Hair follicle dermal papilla cell (primary cell): ENCODE results near the gene KDM7A. TPM values are rescaled to one million over a fixed set of nuclear protein-coding genes. Genes with fewer than 3 reads are reported as not detected.

Experiments used
- small RNA-seq: library from RNA; depleted of rRNA; stranded (forward); fragments of <200 nt; gene quantifications from one replicate; pipeline ENCODE3, GENCODE V24; 2012
- total RNA-seq: library from RNA; depleted of rRNA; stranded (reverse); fragments of >200 nt; gene quantifications from 2 replicates; pipeline ENCODE4 v1.2.3, GENCODE V29; 2012

KDM7A gene, protein sequence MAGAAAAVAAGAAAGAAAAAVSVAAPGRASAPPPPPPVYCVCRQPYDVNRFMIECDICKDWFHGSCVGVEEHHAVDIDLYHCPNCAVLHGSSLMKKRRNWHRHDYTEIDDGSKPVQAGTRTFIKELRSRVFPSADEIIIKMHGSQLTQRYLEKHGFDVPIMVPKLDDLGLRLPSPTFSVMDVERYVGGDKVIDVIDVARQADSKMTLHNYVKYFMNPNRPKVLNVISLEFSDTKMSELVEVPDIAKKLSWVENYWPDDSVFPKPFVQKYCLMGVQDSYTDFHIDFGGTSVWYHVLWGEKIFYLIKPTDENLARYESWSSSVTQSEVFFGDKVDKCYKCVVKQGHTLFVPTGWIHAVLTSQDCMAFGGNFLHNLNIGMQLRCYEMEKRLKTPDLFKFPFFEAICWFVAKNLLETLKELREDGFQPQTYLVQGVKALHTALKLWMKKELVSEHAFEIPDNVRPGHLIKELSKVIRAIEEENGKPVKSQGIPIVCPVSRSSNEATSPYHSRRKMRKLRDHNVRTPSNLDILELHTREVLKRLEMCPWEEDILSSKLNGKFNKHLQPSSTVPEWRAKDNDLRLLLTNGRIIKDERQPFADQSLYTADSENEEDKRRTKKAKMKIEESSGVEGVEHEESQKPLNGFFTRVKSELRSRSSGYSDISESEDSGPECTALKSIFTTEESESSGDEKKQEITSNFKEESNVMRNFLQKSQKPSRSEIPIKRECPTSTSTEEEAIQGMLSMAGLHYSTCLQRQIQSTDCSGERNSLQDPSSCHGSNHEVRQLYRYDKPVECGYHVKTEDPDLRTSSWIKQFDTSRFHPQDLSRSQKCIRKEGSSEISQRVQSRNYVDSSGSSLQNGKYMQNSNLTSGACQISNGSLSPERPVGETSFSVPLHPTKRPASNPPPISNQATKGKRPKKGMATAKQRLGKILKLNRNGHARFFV
- 4.4 and 7.6 TPM in 2 replicates for total RNA-seq

DNA sequence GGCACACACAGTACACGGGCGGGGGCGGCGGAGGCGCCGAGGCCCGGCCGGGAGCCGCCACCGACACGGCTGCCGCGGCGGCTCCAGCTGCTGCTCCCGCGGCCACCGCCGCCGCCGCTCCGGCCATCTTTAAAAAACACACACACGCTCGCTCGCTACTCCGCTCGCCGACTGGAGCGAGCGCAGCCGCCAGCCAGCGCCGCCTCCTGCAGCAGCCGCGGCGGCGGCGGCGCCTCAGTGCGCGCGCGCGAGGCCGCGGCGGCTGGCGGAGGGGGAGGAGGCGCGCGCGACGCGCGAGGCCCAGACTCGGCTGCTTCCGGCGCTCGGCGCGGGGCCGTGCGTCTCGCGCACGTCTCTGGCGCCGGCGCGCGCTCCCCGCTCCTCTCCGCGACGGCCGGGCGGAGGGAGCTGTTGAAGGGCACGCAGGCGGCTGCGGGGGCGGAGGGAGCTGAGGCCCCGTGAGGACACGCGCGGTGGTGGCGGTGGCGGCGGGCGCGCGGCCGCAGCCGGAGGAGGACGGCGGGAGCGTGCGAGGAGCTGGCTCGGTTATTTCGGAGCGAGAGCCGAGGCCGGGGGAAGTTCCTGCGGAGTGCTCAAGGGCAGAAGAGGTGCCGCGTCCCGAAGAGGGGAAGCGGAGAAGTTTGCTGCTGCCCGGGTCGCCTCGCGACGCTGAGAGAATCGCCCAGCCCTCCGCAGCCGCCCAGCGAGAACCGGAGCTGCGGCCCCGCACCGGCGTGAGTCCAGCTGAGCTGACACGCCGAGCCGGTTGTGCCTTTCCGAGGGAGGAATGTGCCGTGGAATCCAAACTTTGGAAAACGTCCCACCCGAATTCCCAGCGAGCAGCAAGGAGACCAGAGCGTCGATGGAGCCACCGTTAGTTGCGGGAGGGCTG is at the start of gene KDM7A:
TSS of gene KDM7A (minus strand) at position 173 of the 892 bp plus-strand sequence. CDS start at position 127, 46 bp downstream.

DNA sequence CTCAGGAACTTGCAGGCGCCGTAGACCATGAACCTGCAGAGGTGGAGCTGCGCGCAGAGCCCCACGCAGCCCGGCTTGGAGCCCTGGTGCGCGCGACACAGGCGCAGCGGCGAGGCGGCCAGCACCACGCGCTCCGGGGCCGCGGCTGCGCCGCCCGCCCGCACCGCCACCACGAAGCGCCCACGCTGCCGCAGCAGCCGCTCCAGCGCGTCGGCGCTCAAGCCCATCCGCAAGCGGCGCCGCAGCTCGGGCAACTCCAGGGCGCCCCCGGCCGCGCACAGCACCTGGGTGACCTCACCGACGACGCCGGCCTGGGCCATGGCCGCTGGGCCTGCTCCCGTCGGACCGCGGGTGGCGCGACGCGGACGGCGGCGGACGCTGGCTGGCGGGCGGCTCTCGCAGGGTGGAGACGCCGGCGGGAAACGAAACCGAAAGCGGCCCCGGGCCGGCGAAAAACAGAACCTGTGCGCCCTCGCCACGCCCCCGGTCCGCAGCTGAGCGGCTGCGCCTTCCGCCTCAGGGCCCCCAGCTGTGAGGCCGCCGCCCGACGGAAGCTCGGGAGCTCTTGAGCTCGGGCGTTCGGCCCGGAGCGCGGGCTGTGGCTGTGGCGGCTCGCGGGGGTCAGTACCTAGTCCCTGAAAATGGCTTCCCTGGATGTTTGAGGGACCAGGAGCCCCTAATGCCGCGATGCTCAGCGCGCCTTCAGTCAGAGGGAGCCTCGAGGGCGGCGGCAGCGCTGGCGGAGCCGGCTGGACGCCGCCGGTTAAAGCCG is 114.1 kb downstream of the KDM7A start, which contains the start of gene PARP12:
TSS of gene PARP12 (minus strand) at position 424 of the 772 bp plus-strand sequence. CDS start at position 320, 104 bp downstream.

Small RNA genes within 50 kb of the gene (small RNA-seq; reads per million reads assigned to genes)
- gene RF00019 (not detected), gene RNU6-797P (not detected)

Other genes starting within 250 kb of the KDM7A start
- 42.0 and 53.5 TPM in 2 replicates for gene PARP12, start 114.0 kb downstream of the KDM7A start, total RNA-seq
- gene SLC37A3, start 221.5 kb upstream of the KDM7A start, total RNA-seq = 64.1 and 79.8 TPM in 2 replicates
- not detected in 2 replicates for gene RAB19, start 227.1 kb upstream of the KDM7A start, total RNA-seq